Measurements from ENCODE around the gene RBM5.

RBM5 gene

GRCh38 chr3:50139308-50139707, 50.6 kb downstream of the RBM5 start:
- no peak for DNase-seq

- no peak for DNase-seq
These were observed 51.2 kb downstream of the RBM5 start for GRCh38 chr3:50139718-50140423.

- no peak for DNase-seq
These were observed 52.3 kb downstream of the RBM5 start for GRCh38 chr3:50140990-50141389.

- no peak for DNase-seq
These were observed 57.7 kb downstream of the RBM5 start for GRCh38 chr3:50146316-50146901.

GRCh38 chr3:50147016-50147415, 58.3 kb downstream of the RBM5 start:
- DNase-seq = no peak

- no peak for DNase-seq
These were observed 58.7 kb downstream of the RBM5 start for GRCh38 chr3:50147447-50147846.

- DNase-seq = no peak
These were observed 59.1 kb downstream of the RBM5 start for GRCh38 chr3:50147861-50148260.

GRCh38 chr3:50150404-50150750, 61.7 kb downstream of the RBM5 start:
- no peak for DNase-seq

- no peak for DNase-seq
These were observed 62.4 kb downstream of the RBM5 start for GRCh38 chr3:50150863-50151686.

GRCh38 chr3:50151728-50152127, 63.0 kb downstream of the RBM5 start:
- DNase-seq = no peak

GRCh38 chr3:50153782-50154475, 65.2 kb downstream of the RBM5 start:
- DNase-seq = no peak

GRCh38 chr3:50154476-50154839, 65.7 kb downstream of the RBM5 start:
- DNase-seq = no peak

- DNase-seq = peak; percentile 42
These were observed 66.2 kb downstream of the RBM5 start, which contains the start of gene SEMA3F for GRCh38 chr3:50154840-50155490. Gene SEMA3F (plus strand): TSS chr3:50155324. CDS start chr3:50159623, 4,299 bp downstream.

GRCh38 chr3:50155491-50155878, 66.8 kb downstream of the RBM5 start:
- DNase-seq = no peak

GRCh38 chr3:50155891-50156290, 67.2 kb downstream of the RBM5 start:
- no peak for DNase-seq

- DNase-seq = no peak
These were observed 68.1 kb downstream of the RBM5 start for GRCh38 chr3:50156549-50157493.

GRCh38 chr3:50157827-50158529, 69.3 kb downstream of the RBM5 start:
- no peak for DNase-seq

GRCh38 chr3:50158530-50159146, 69.9 kb downstream of the RBM5 start:
- DNase-seq = no peak

GRCh38 chr3:50160561-50160983, 71.9 kb downstream of the RBM5 start:
- no peak for DNase-seq

- DNase-seq = no peak
These were observed 72.6 kb downstream of the RBM5 start for GRCh38 chr3:50161320-50161719.

All from activated CD4-positive, alpha-beta T cell treated with anti-CD3 and anti-CD28 coated beads, Interleukin-2, amount 50 U/mL, for 16 hours (primary cell).